HG02678 (cell line): ENCODE data around the gene TMC1.
A peak's percentile ranks its signal among the peaks of the same experiment; 100 is the strongest.

Source experiments
- ATAC-seq: cut with Tn5 transposase; IDR thresholded peaks from one replicate; pipeline ENCODE4 v1.9.1; 2021; ENCODE audit warnings: mild to moderate bottlenecking, moderate library complexity; ENCODE audit not compliant: unreplicated experiment

TMC1 gene

GRCh38 chr9:72565535-72565934 is 44.1 kb downstream of the TMC1 start:
- ATAC-seq, result no peak

GRCh38 chr9:72574156-72574810 is 52.9 kb downstream of the TMC1 start:
- no peak for ATAC-seq

GRCh38 chr9:72575666-72576065 is 54.3 kb downstream of the TMC1 start:
- ATAC-seq, result no peak

GRCh38 chr9:72576087-72576486 is 54.7 kb downstream of the TMC1 start:
- ATAC-seq, result no peak

GRCh38 chr9:72577212-72577753 is 55.9 kb downstream of the TMC1 start:
- ATAC-seq, result no peak

GRCh38 chr9:72579190-72579589 is 57.8 kb downstream of the TMC1 start:
- no peak for ATAC-seq

GRCh38 chr9:72579880-72580550 is 58.6 kb downstream of the TMC1 start:
- no peak for ATAC-seq

- ATAC-seq, result no peak
Measured at GRCh38 chr9:72581694-72582093, 60.3 kb downstream of the TMC1 start.

- no peak for ATAC-seq
Measured at GRCh38 chr9:72583370-72583769, 62.0 kb downstream of the TMC1 start.

GRCh38 chr9:72586388-72587130 is 65.2 kb downstream of the TMC1 start:
- no peak for ATAC-seq

GRCh38 chr9:72588336-72588735 is 66.9 kb downstream of the TMC1 start:
- no peak for ATAC-seq

- ATAC-seq, result no peak
Measured at GRCh38 chr9:72589667-72590521, 68.5 kb downstream of the TMC1 start.

- ATAC-seq, result no peak
Measured at GRCh38 chr9:72590824-72591223, 69.4 kb downstream of the TMC1 start.

GRCh38 chr9:72592502-72593403 is 71.3 kb downstream of the TMC1 start:
- peak; percentile 88 for ATAC-seq

- no peak for ATAC-seq
Measured at GRCh38 chr9:72596451-72597180, 75.2 kb downstream of the TMC1 start.

- no peak for ATAC-seq
Measured at GRCh38 chr9:72597181-72597517, 75.7 kb downstream of the TMC1 start.

GRCh38 chr9:72597601-72598000 is 76.2 kb downstream of the TMC1 start:
- ATAC-seq, result no peak

GRCh38 chr9:72598639-72599038 is 77.2 kb downstream of the TMC1 start:
- no peak for ATAC-seq

- no peak for ATAC-seq
Measured at GRCh38 chr9:72599874-72600534, 78.6 kb downstream of the TMC1 start.
